K562 (cell line): ENCODE measurements around the gene SLC20A1. TPM values are rescaled to one million over a fixed set of nuclear protein-coding genes. Genes with fewer than 3 reads are reported as not detected.
A peak's percentile ranks its signal among the peaks of the same experiment; 100 is the strongest.

Source experiments
- ARHGAP35 ChIP-seq: fragments of 450-650 bp; IDR thresholded peaks from 2 replicates; pipeline ENCODE4 v1.6.1; 2018; ENCODE audit not compliant: partially characterized antibody
- CBFA2T2 ChIP-seq: fragments of 450-650 bp; conservative IDR thresholded peaks from 2 replicates; pipeline ENCODE4 v1.6.1; 2017; ENCODE audit warnings: mild to moderate bottlenecking
- CBX1 ChIP-seq: sonication (generic); IDR thresholded peaks from 2 replicates; pipeline ENCODE4 v1.6.1; 2016; ENCODE audit warnings: antibody characterized with exemption, low read depth, mild to moderate bottlenecking
- ETV6 ChIP-seq, 3 experiments: fragments of 150-350 bp in 1 of 3; sonication (generic) in 1 of 3; formaldehyde crosslinking in 1 of 3; IDR thresholded peaks; 2 replicates each; pipeline versions ENCODE4 v1.6.1 to v1.8.0; 2014 to 2022; ENCODE audit warnings: borderline replicate concordance in 2 of 3, low read depth in 2 of 3, antibody characterized with exemption in 1 of 3, low read length in 1 of 3, mild to moderate bottlenecking in 1 of 3, missing genetic modification reagents in 1 of 3
- GABPB2 ChIP-seq: fragments of 250-450 bp; sonication (Bioruptor Pico); conservative IDR thresholded peaks from 2 replicates; pipeline ENCODE4 v1.5.1; 2021; ENCODE audit warnings: mild to moderate bottlenecking
- MCM5 ChIP-seq: fragments of 450-650 bp; IDR thresholded peaks from 2 replicates; pipeline ENCODE4 v1.6.1; 2016; ENCODE audit warnings: low read depth
- NFYB ChIP-seq: IDR thresholded peaks from 2 replicates; pipeline ENCODE4 v1.6.1; 2011; ENCODE audit warnings: mild to moderate bottlenecking, moderate library complexity; ENCODE audit not compliant: insufficient read length; ENCODE audit errors: extremely low read depth
- TAF7 ChIP-seq: fragments of 450-650 bp; IDR thresholded peaks from 2 replicates; pipeline ENCODE4 v1.6.1; 2016; ENCODE audit warnings: missing genetic modification characterization, missing compliant biosample characterization
- XRCC3 ChIP-seq: fragments of 450-650 bp; IDR thresholded peaks from 2 replicates; pipeline ENCODE4 v1.6.1; 2017; ENCODE audit warnings: mild to moderate bottlenecking, moderate library complexity
- ZNF121 ChIP-seq: sonication (generic); formaldehyde crosslinking; conservative IDR thresholded peaks from 2 replicates; pipeline ENCODE4 v1.8.0; 2022; ENCODE audit warnings: missing genetic modification reagents
- ZNF41 ChIP-seq: fragments of 250-450 bp; sonication (Bioruptor Pico); conservative IDR thresholded peaks from 2 replicates; pipeline ENCODE4 v1.4.0; 2020; ENCODE audit warnings: mild to moderate bottlenecking
- polyA plus RNA-seq, 8 experiments: library from polyadenylated mRNA; depleted of rRNA in 4 of 8; stranded (reverse) in 5 of 8; unstranded in 3 of 8; fragments of >200 nt; fragmentation: Nextera tagmentation in 2 of 8; fragmentation: Illumina TruSeq in 1 of 8; extraction: Ambion mirVana in 2 of 8; extraction: Trizol in 1 of 8; gene quantifications; 2 replicates each; pipeline versions ENCODE4 v1.2.1 to v1.2.3, GENCODE V29; 2011 to 2014; ENCODE audit warnings: inconsistent platforms in 1 of 8, missing spikeins in 1 of 8
- total RNA-seq, 7 experiments: library from RNA; depleted of rRNA in 6 of 7; stranded (reverse); fragments of >200 nt in 6 of 7; fragmentation: Illumina TruSeq in 2 of 7; extraction: Trizol in 2 of 7; gene quantifications; 2 replicates each; pipeline versions ENCODE4 v1.2.1 to v1.2.3, GENCODE V29; 2011 to 2021; ENCODE audit warnings: low replicate concordance in 1 of 7
- TF ChIP-seq, protein P1 (sequence below): sonication (generic); formaldehyde crosslinking; IDR thresholded peaks from 2 replicates; pipeline ENCODE4 v1.8.0; 2022; ENCODE audit warnings: mild to moderate bottlenecking, low read depth, missing genetic modification reagents
- TF ChIP-seq, protein P2 (sequence below): sonication (generic); formaldehyde crosslinking; IDR thresholded peaks from 2 replicates; pipeline ENCODE4 v1.8.0; 2022; ENCODE audit warnings: mild to moderate bottlenecking, missing genetic modification reagents
- TF ChIP-seq, protein P3 (sequence below): IDR thresholded peaks from 3 replicates; pipeline ENCODE4 v1.6.1; 2011; ENCODE audit warnings: borderline replicate concordance, mild to moderate bottlenecking, moderate library complexity; ENCODE audit not compliant: insufficient read length; ENCODE audit errors: extremely low read depth
- TF ChIP-seq, protein P4 (sequence below): sonication (generic); formaldehyde crosslinking; IDR thresholded peaks from 2 replicates; pipeline ENCODE4 v1.8.0; 2022; ENCODE audit warnings: mild to moderate bottlenecking, missing genetic modification reagents

SLC20A1 gene
- total and polyA plus RNA-seq, 9 of the 15 experiments (the other 6 are each of a cell fraction or from before 2014, with no cell fraction given), result 53.8 to 150 (median 74.7) TPM

DNA sequence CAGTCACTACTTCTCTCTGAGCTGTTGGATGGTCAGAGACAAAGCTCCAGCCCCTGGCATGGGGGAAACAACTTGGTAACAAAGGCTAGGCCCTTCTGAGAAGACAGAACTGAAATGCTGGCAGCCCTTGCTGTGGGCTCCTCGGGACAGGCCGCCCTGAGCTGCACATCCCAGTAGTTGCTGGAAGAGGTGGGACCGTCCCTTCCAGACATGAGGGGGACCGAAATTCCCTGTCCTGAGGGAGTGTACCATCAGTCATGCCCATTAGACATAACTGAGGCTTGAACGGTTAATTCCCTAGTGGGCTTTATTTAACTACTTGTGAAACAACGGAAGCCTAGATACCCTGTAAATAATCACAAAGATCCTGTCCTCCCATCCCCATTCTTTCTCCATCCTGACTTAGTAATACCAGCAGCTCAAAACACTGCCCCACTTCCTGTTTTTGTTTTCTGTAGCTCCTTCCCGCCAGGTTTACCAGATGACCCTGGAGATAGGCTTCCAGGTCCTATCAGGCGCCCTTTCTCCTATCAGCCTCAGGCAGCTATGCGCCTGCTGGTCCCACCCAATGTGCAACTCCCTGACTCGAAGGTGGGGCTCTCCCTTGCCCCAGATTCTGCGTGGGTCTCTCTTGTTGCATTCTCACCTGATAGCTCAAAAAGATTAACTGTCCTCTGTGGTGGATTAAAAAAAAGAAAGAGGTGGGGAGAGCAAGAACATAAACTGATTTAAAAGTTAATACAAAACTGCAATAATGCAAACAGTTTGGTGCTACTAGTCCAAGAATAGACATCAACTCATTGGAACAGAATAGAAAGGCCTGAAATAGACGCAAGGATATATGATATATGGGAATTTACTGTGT lies 38.0 kb downstream of the SLC20A1 start (continued):
- TF ChIP-seq XRCC3 (no peak), CBX1 (no peak), GABPB2 (no peak), MCM5 (no peak), NFYB (no peak), TAF7 (tag) (no peak), ZNF41 (CRISPR knock-in tag) (no peak), ZNF121 (CRISPR knock-in tag) (no peak), CBFA2T2 (peak; percentile 93), ETV6 (IDR thresholded peaks at IDR 0.05; ENCODE audit: borderline replicate concordance in 1 of 2, low read depth in 2 of 2, low read length in 1 of 2) (peak in 1 of 2 experiments; percentile 84; a peak in 2 of 4 replicates), ETV6 (CRISPR knock-in tag; IDR thresholded peaks at IDR 0.05; ENCODE audit: borderline replicate concordance) (no peak), ARHGAP35 (no peak)
- TF ChIP-seq, protein P1, sequence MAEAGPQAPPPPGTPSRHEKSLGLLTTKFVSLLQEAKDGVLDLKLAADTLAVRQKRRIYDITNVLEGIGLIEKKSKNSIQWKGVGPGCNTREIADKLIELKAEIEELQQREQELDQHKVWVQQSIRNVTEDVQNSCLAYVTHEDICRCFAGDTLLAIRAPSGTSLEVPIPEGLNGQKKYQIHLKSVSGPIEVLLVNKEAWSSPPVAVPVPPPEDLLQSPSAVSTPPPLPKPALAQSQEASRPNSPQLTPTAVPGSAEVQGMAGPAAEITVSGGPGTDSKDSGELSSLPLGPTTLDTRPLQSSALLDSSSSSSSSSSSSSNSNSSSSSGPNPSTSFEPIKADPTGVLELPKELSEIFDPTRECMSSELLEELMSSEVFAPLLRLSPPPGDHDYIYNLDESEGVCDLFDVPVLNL (CRISPR knock-in tag), result no peak
- TF ChIP-seq, protein P2, sequence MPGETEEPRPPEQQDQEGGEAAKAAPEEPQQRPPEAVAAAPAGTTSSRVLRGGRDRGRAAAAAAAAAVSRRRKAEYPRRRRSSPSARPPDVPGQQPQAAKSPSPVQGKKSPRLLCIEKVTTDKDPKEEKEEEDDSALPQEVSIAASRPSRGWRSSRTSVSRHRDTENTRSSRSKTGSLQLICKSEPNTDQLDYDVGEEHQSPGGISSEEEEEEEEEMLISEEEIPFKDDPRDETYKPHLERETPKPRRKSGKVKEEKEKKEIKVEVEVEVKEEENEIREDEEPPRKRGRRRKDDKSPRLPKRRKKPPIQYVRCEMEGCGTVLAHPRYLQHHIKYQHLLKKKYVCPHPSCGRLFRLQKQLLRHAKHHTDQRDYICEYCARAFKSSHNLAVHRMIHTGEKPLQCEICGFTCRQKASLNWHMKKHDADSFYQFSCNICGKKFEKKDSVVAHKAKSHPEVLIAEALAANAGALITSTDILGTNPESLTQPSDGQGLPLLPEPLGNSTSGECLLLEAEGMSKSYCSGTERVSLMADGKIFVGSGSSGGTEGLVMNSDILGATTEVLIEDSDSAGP (CRISPR knock-in tag), result no peak
- TF ChIP-seq, protein P3, sequence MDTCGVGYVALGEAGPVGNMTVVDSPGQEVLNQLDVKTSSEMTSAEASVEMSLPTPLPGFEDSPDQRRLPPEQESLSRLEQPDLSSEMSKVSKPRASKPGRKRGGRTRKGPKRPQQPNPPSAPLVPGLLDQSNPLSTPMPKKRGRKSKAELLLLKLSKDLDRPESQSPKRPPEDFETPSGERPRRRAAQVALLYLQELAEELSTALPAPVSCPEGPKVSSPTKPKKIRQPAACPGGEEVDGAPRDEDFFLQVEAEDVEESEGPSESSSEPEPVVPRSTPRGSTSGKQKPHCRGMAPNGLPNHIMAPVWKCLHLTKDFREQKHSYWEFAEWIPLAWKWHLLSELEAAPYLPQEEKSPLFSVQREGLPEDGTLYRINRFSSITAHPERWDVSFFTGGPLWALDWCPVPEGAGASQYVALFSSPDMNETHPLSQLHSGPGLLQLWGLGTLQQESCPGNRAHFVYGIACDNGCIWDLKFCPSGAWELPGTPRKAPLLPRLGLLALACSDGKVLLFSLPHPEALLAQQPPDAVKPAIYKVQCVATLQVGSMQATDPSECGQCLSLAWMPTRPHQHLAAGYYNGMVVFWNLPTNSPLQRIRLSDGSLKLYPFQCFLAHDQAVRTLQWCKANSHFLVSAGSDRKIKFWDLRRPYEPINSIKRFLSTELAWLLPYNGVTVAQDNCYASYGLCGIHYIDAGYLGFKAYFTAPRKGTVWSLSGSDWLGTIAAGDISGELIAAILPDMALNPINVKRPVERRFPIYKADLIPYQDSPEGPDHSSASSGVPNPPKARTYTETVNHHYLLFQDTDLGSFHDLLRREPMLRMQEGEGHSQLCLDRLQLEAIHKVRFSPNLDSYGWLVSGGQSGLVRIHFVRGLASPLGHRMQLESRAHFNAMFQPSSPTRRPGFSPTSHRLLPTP, result no peak
- TF ChIP-seq, protein P4, sequence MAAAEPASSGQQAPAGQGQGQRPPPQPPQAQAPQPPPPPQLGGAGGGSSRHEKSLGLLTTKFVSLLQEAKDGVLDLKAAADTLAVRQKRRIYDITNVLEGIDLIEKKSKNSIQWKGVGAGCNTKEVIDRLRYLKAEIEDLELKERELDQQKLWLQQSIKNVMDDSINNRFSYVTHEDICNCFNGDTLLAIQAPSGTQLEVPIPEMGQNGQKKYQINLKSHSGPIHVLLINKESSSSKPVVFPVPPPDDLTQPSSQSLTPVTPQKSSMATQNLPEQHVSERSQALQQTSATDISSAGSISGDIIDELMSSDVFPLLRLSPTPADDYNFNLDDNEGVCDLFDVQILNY (CRISPR knock-in tag), result no peak
